ENCODE data around the gene FAR2. TPM values are rescaled to one million over a fixed set of nuclear protein-coding genes. Genes with fewer than 3 reads are reported as not detected.

The FAR2 gene
- total RNA-seq, 1 donor from 2014 or later, result 19.5 TPM

- H3K9me3 Mint-ChIP-seq, result peaks cover 3% of the 10 kb centered on the region
- no peaks in the 10 kb centered on the region for H3F3A ChIP-seq (ENCODE audit: low read depth)
- no peak overlapping the region for H3K4me3 ChIP-seq
- H3K79me2 ChIP-seq (ENCODE audit: low read depth), result no peaks in the 10 kb centered on the region
- no peak for TF ChIP-seq EZH2 (IDR thresholded peaks at IDR 0.05)
- no peak for TF ChIP-seq CTCF (IDR thresholded peaks at IDR 0.05)
- no peak for TF ChIP-seq EZH2phosphoT487 (IDR thresholded peaks at IDR 0.05)
- peaks cover 2% of the 10 kb centered on the region for H3K27me3 Mint-ChIP-seq (ENCODE audit: insufficient read depth, low read depth)
- no peak overlapping the region for H3K27ac Mint-ChIP-seq
- no peaks in the 10 kb centered on the region for H3K9me3 ChIP-seq (ENCODE audit: low read depth)
- H3K9ac ChIP-seq, result no peak overlapping the region
- H3K36me3 ChIP-seq, result no peaks in the 10 kb centered on the region
- no peaks in the 10 kb centered on the region for H3K27me3 ChIP-seq
- H3K36me3 Mint-ChIP-seq, result no peaks in the 10 kb centered on the region
- no peak overlapping the region for H3K4me3 Mint-ChIP-seq
- no peak overlapping the region for H2AFZ ChIP-seq (replicated peaks)
- no peak overlapping the region for H3K27ac ChIP-seq
- H3K4me2 ChIP-seq, result no peak overlapping the region
- H3K4me1 Mint-ChIP-seq, result no peaks in the 10 kb centered on the region
- H4K20me1 ChIP-seq (ENCODE audit: low read depth), result no peaks in the 10 kb centered on the region
- no peaks in the 10 kb centered on the region for H3K4me1 ChIP-seq
- DNase-seq (ENCODE audit: low spot score), result no peak
Measured at GRCh38 chr12:29116414-29116813, 32.7 kb upstream of the FAR2 start.

- no peaks in the 10 kb centered on the region for H3K36me3 Mint-ChIP-seq
- DNase-seq (ENCODE audit: low spot score), result no peak
- TF ChIP-seq EZH2phosphoT487 (IDR thresholded peaks at IDR 0.05) (no peak), EZH2 (IDR thresholded peaks at IDR 0.05) (no peak), CTCF (IDR thresholded peaks at IDR 0.05) (no peak)
- H3K4me1 ChIP-seq, result no peaks in the 10 kb centered on the region
- no peaks in the 10 kb centered on the region for H4K20me1 ChIP-seq (ENCODE audit: low read depth)
- no peak overlapping the region for H3K9ac ChIP-seq
- no peaks in the 10 kb centered on the region for H3F3A ChIP-seq (ENCODE audit: low read depth)
- no peaks in the 10 kb centered on the region for H3K27me3 ChIP-seq
- no peak overlapping the region for H3K4me3 Mint-ChIP-seq
- H2AFZ ChIP-seq (replicated peaks), result no peak overlapping the region
- H3K9me3 ChIP-seq (ENCODE audit: low read depth), result no peaks in the 10 kb centered on the region
- no peak overlapping the region for H3K27ac ChIP-seq
- H3K36me3 ChIP-seq, result no peaks in the 10 kb centered on the region
- no peaks in the 10 kb centered on the region for H3K4me1 Mint-ChIP-seq
- no peaks in the 10 kb centered on the region for H3K79me2 ChIP-seq (ENCODE audit: low read depth)
- no peak overlapping the region for H3K4me2 ChIP-seq
- H3K27me3 Mint-ChIP-seq (ENCODE audit: insufficient read depth, low read depth), result no peaks in the 10 kb centered on the region
- H3K4me3 ChIP-seq, result no peak overlapping the region
- H3K9me3 Mint-ChIP-seq, result no peaks in the 10 kb centered on the region
- H3K27ac Mint-ChIP-seq, result no peak overlapping the region
Measured at GRCh38 chr12:29131539-29131938, 17.5 kb upstream of the FAR2 start.

DNA sequence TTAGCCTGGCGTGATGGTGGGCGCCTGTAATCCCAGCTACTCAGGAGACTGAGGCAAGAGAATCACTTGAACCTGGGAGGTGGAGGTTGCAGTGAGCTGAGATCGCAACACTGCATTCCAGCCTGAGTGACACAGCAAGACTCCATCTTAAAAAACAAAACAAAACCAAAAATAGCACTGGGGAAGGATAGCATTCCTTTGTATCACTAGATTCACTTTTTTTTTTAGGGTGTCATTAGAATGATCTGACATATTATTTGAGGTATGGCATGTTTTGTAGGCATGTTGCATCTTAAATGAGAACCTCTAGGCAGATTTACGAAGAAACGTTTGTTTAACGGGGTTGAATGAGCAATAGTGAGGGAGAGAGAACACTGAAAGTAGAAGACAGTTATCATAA is 16.8 kb upstream of the FAR2 start:
- Histone ChIP-seq H3K9ac (no peak overlapping the region), H2AFZ (replicated peaks) (no peak overlapping the region), H3K4me2 (no peak overlapping the region), H3K9me3 (ENCODE audit: low read depth) (no peaks in the 10 kb centered on the region), H3K36me3 (no peaks in the 10 kb centered on the region), H3K4me3 (no peak overlapping the region), H3K27ac (no peak overlapping the region), H3K79me2 (ENCODE audit: low read depth) (no peaks in the 10 kb centered on the region), H4K20me1 (ENCODE audit: low read depth) (no peaks in the 10 kb centered on the region), H3F3A (ENCODE audit: low read depth) (no peaks in the 10 kb centered on the region), H3K27me3 (no peaks in the 10 kb centered on the region), H3K4me1 (no peaks in the 10 kb centered on the region)
- DNase-seq (ENCODE audit: low spot score), result no peak
- Mint-ChIP-seq H3K9me3 (no peaks in the 10 kb centered on the region), H3K4me1 (no peaks in the 10 kb centered on the region), H3K4me3 (no peak overlapping the region), H3K27ac (no peak overlapping the region), H3K36me3 (no peaks in the 10 kb centered on the region), H3K27me3 (ENCODE audit: insufficient read depth, low read depth) (no peaks in the 10 kb centered on the region)
- TF ChIP-seq EZH2 (IDR thresholded peaks at IDR 0.05), result no peak
- no peak for TF ChIP-seq EZH2phosphoT487 (IDR thresholded peaks at IDR 0.05)
- no peak for TF ChIP-seq CTCF (IDR thresholded peaks at IDR 0.05)

Measured in neural progenitor cell (in vitro differentiated cells).